ENCODE data around the gene CASKIN2. TPM values are rescaled to one million over a fixed set of nuclear protein-coding genes. Genes with fewer than 3 reads are reported as not detected.

Gene CASKIN2
- total RNA-seq, 1 experiment from 2014 or later = 37.0 TPM

- WGBS (ENCODE audit: extremely low coverage, insufficient read length, low lambda C conversion rate) = no CpG with 5 or more reads among the region's 18 CpGs
These were observed 42.7 kb upstream of the CASKIN2 start for GRCh38 chr17:75557852-75558665.

More at GRCh38 chr17:75557852-75558665, 42.7 kb upstream of the CASKIN2 start:
- Histone ChIP-seq H4K8ac (replicated peaks; ENCODE audit: insufficient read length, low read depth, low read length) (no peak overlapping the region), H2AK5ac (ENCODE audit: insufficient read length, low read length) (no peak overlapping the region), H3K23me2 (ENCODE audit: insufficient read length, low read depth, low read length, poor library complexity, severe bottlenecking) (no peaks in the 10 kb centered on the region), H3K23ac (ENCODE audit: insufficient read length, low read depth, low read length) (no peak overlapping the region), H3K9ac (ENCODE audit: extremely low read depth, insufficient read length, low read length) (no peak overlapping the region), H4K5ac (ENCODE audit: insufficient read length, low read depth, low read length) (no peak overlapping the region), H2BK120ac (ENCODE audit: low read depth, low read length, poor library complexity, severe bottlenecking) (no peak overlapping the region), H3K79me1 (ENCODE audit: insufficient read depth, low read depth, low read length, poor library complexity, severe bottlenecking) (no peaks in the 10 kb centered on the region), H2BK12ac (ENCODE audit: insufficient read length, low read depth, low read length) (no peak overlapping the region), H3K79me2 (ENCODE audit: insufficient read depth, low read length) (no peaks in the 10 kb centered on the region), H3K27me3 (ENCODE audit: insufficient read depth, low read length) (no peaks in the 10 kb centered on the region), H4K20me1 (ENCODE audit: control insufficient read depth, insufficient read depth, insufficient read length) (no peaks in the 10 kb centered on the region), H2BK20ac (ENCODE audit: low read depth, low read length, poor library complexity, severe bottlenecking) (no peak overlapping the region), H2BK5ac (ENCODE audit: insufficient read length, low read length) (no peak overlapping the region), H2AFZ (ENCODE audit: low read length) (no peak overlapping the region), H3K4ac (ENCODE audit: low read depth, low read length) (no peak overlapping the region), H3K56ac (ENCODE audit: insufficient read length, low read depth, low read length) (no peak overlapping the region), H3K9me3 (ENCODE audit: control insufficient read depth, low read depth, low read length) (no peaks in the 10 kb centered on the region), H3K4me2 (ENCODE audit: insufficient read depth, insufficient read length, low read length) (no peak overlapping the region), H3T11ph (ENCODE audit: low read length) (no peak overlapping the region), H3K4me1 (ENCODE audit: insufficient read depth, low read length) (no peaks in the 10 kb centered on the region), H3K18ac (ENCODE audit: insufficient read length, low read depth, low read length) (no peak overlapping the region), H4K91ac (ENCODE audit: insufficient read length, low read depth, low read length) (no peak overlapping the region), H2BK15ac (ENCODE audit: low read depth, low read length) (no peak overlapping the region), H3K14ac (ENCODE audit: insufficient read depth, low read length) (no peak overlapping the region), H3K27ac (ENCODE audit: insufficient read length, low read depth, low read length) (no peak overlapping the region)
- no peak for DNase-seq
- TF ChIP-seq, protein P1, sequence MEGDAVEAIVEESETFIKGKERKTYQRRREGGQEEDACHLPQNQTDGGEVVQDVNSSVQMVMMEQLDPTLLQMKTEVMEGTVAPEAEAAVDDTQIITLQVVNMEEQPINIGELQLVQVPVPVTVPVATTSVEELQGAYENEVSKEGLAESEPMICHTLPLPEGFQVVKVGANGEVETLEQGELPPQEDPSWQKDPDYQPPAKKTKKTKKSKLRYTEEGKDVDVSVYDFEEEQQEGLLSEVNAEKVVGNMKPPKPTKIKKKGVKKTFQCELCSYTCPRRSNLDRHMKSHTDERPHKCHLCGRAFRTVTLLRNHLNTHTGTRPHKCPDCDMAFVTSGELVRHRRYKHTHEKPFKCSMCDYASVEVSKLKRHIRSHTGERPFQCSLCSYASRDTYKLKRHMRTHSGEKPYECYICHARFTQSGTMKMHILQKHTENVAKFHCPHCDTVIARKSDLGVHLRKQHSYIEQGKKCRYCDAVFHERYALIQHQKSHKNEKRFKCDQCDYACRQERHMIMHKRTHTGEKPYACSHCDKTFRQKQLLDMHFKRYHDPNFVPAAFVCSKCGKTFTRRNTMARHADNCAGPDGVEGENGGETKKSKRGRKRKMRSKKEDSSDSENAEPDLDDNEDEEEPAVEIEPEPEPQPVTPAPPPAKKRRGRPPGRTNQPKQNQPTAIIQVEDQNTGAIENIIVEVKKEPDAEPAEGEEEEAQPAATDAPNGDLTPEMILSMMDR (conservative IDR thresholded peaks at IDR 0.05) = no peak
- Mint-ChIP-seq H3K4me3 (no peak overlapping the region), H3K36me3 (ENCODE audit: insufficient read depth in 1 of 3, low read depth in 3 of 3) (peaks cover 0 to 10% (median 2%) of the 10 kb centered on the region in 3 experiments; a peak in 4 of 7 replicates), H3K9me3 (no peaks in the 10 kb centered on the region), H3K27ac (peak overlapping the region in 1 of 3 experiments; percentile 28; a peak in 1 of 7 replicates), H3K4me1 (peaks cover 0 to 7% of the 10 kb centered on the region in 2 experiments; a peak in 3 of 4 replicates), H3K27me3 (ENCODE audit: low read depth) (no peaks in the 10 kb centered on the region)
